Vagina (tissue), 2 donors: ENCODE data around the gene BPIFA3.

Experiments used
- POLR2A ChIP-seq, 2 donors: fragments of 450-650 bp; IDR thresholded peaks; one replicate each; pipeline ENCODE4 v1.6.1; 2017; ENCODE audit warnings: antibody characterized with exemption in 2 of 2, mild to moderate bottlenecking in 2 of 2, moderate library complexity in 2 of 2
- POLR2AphosphoS5 ChIP-seq, 2 donors: sonication (generic); formaldehyde crosslinking; IDR thresholded peaks; one replicate each; pipeline ENCODE4 v1.9.0; 2017; ENCODE audit warnings: antibody characterized with exemption in 2 of 2, mild to moderate bottlenecking in 2 of 2, low read depth in 1 of 2; ENCODE audit not compliant: insufficient read depth in 1 of 2
- TF ChIP-seq, protein P1 (sequence below), 3 experiments: fragments of 450-650 bp in 2 of 3; fragments of 200-600 bp in 1 of 3; sonication (generic) in 1 of 3; IDR thresholded peaks; one replicate each; pipeline ENCODE4 v1.5.1; 2017 to 2019; ENCODE audit warnings: antibody characterized with exemption in 3 of 3, mild to moderate bottlenecking in 2 of 3, moderate library complexity in 2 of 3

DNA sequence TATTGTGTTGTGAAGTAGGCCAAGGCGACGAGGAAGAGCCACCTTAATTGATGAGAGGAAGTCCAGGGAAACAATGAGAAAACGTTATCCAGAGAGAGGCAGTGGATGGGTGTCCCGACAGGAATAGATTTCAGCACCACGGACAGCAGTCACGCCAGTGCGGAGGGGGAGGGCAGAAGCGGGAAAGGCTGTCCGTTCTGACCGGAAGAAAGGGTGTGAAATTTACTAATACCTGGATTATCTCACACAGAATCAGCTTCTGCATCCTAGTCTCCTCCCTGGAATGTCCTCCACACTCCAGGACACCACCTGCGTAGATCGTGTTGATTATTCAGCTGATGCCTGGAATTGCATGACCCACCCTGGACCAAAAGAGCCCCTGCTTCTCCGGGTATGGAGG lies 7.4 kb upstream of the BPIFA3 start:
- TF ChIP-seq, protein P1, sequence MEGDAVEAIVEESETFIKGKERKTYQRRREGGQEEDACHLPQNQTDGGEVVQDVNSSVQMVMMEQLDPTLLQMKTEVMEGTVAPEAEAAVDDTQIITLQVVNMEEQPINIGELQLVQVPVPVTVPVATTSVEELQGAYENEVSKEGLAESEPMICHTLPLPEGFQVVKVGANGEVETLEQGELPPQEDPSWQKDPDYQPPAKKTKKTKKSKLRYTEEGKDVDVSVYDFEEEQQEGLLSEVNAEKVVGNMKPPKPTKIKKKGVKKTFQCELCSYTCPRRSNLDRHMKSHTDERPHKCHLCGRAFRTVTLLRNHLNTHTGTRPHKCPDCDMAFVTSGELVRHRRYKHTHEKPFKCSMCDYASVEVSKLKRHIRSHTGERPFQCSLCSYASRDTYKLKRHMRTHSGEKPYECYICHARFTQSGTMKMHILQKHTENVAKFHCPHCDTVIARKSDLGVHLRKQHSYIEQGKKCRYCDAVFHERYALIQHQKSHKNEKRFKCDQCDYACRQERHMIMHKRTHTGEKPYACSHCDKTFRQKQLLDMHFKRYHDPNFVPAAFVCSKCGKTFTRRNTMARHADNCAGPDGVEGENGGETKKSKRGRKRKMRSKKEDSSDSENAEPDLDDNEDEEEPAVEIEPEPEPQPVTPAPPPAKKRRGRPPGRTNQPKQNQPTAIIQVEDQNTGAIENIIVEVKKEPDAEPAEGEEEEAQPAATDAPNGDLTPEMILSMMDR (IDR thresholded peaks at IDR 0.05), result no peak
- TF ChIP-seq POLR2A (IDR thresholded peaks at IDR 0.05) (no peak), POLR2AphosphoS5 (IDR thresholded peaks at IDR 0.05; ENCODE audit: insufficient read depth in 1 of 2, low read depth in 1 of 2) (no peak)
